GM23338 (cell line): ENCODE measurements around the gene UCMA. TPM values are rescaled to one million over a fixed set of nuclear protein-coding genes. Genes with fewer than 3 reads are reported as not detected.

ENCODE experiments used
- ATAC-seq: fragments of 200-7000 bp; cut with Tn5 transposase; 3 replicates; pipeline ENCODE4 v1.9.1; 2020
- DNase-seq: peaks from one replicate; pipeline ENCODE4 v3.0.0-alpha.2; 2015; ENCODE audit warnings: low spot score
- H2AFZ ChIP-seq: fragments of 200-600 bp; sonication (generic); 2 replicates; pipeline ENCODE4 v1.8.0; 2016; ENCODE audit warnings: antibody characterized with exemption, mild to moderate bottlenecking, moderate library complexity
- H3F3A ChIP-seq: fragments of 200-600 bp; sonication (generic); replicated peaks from 2 replicates; pipeline ENCODE4 v1.8.0; 2017; ENCODE audit warnings: antibody characterized with exemption, mixed run types, low read depth
- H3K27ac ChIP-seq: fragments of 200-600 bp; sonication (generic); 2 replicates; pipeline ENCODE4 v1.6.1; 2016; ENCODE audit warnings: low read depth
- H3K27me3 ChIP-seq: fragments of 200-600 bp; sonication (generic); 2 replicates; pipeline ENCODE4 v1.8.0; 2016; ENCODE audit warnings: mild to moderate bottlenecking, mixed run types, moderate library complexity; ENCODE audit not compliant: insufficient read depth
- H3K36me3 ChIP-seq: fragments of 200-600 bp; sonication (generic); 2 replicates; pipeline ENCODE4 v1.8.0; 2016; ENCODE audit warnings: mild to moderate bottlenecking; ENCODE audit not compliant: insufficient read depth
- H3K4me1 ChIP-seq: fragments of 200-600 bp; sonication (generic); 2 replicates; pipeline ENCODE4 v1.8.0; 2016; ENCODE audit warnings: mild to moderate bottlenecking, moderate library complexity; ENCODE audit not compliant: insufficient read depth
- H3K4me2 ChIP-seq: fragments of 200-600 bp; sonication (generic); 2 replicates; pipeline ENCODE4 v1.7.1; 2017; ENCODE audit warnings: mixed run types
- H3K4me3 ChIP-seq: fragments of 200-600 bp; sonication (generic); 2 replicates; pipeline ENCODE4 v1.6.1; 2016; ENCODE audit warnings: mixed run types
- H3K79me2 ChIP-seq: fragments of 200-600 bp; sonication (generic); replicated peaks from 2 replicates; pipeline ENCODE4 v1.8.0; 2017; ENCODE audit warnings: mild to moderate bottlenecking; ENCODE audit not compliant: insufficient read depth
- H3K9me2 ChIP-seq: fragments of 200-600 bp; sonication (generic); 2 replicates; pipeline ENCODE4 v1.8.0; 2017; ENCODE audit not compliant: insufficient read depth
- H4K20me1 ChIP-seq: fragments of 200-600 bp; sonication (generic); replicated peaks from 2 replicates; pipeline ENCODE4 v1.8.0; 2017; ENCODE audit warnings: mild to moderate bottlenecking; ENCODE audit not compliant: insufficient read depth
- H3K27ac Mint-ChIP-seq: 2 replicates; pipeline ENCODE4 v1.8.0; 2020; ENCODE audit warnings: inconsistent platforms, mild to moderate bottlenecking, moderate library complexity, mixed read lengths
- H3K27me3 Mint-ChIP-seq: 3 replicates; pipeline ENCODE4 v1.8.0; 2022; ENCODE audit warnings: low read depth, mild to moderate bottlenecking, moderate library complexity, mixed read lengths, inconsistent platforms; ENCODE audit not compliant: insufficient read depth, poor library complexity
- H3K36me3 Mint-ChIP-seq: 3 replicates; pipeline ENCODE4 v1.8.0; 2021; ENCODE audit warnings: low read depth, mild to moderate bottlenecking, inconsistent platforms, moderate library complexity, mixed read lengths
- H3K4me1 Mint-ChIP-seq: 3 replicates; pipeline ENCODE4 v1.8.0; 2020; ENCODE audit warnings: mild to moderate bottlenecking, inconsistent platforms, mixed read lengths
- H3K4me3 Mint-ChIP-seq: 3 replicates; pipeline ENCODE4 v1.8.0; 2021; ENCODE audit warnings: moderate library complexity, mild to moderate bottlenecking, inconsistent platforms, mixed read lengths
- H3K9me3 Mint-ChIP-seq: 3 replicates; pipeline ENCODE4 v1.8.0; 2020; ENCODE audit warnings: moderate library complexity, mild to moderate bottlenecking, inconsistent platforms, mixed read lengths
- CREB1 ChIP-seq: fragments of 250-450 bp; sonication (Bioruptor Pico); IDR thresholded peaks from 2 replicates; pipeline ENCODE4 v1.5.0; 2020; ENCODE audit warnings: low read depth, mild to moderate bottlenecking, moderate library complexity
- CTCF ChIP-seq, 2 experiments: fragments of 200-600 bp in 1 of 2; sonication (generic) in 1 of 2; conservative IDR thresholded peaks; 2 replicates each; pipeline versions ENCODE4 v1.5.1 to v1.6.1; 2016 to 2017; ENCODE audit warnings: antibody characterized with exemption in 2 of 2, low read depth in 2 of 2, mild to moderate bottlenecking in 2 of 2, moderate library complexity in 1 of 2
- ETS1 ChIP-seq: IDR thresholded peaks from 2 replicates; pipeline ENCODE4 v1.6.1; 2016; ENCODE audit warnings: antibody characterized with exemption
- EZH2 ChIP-seq: fragments of 200-600 bp; sonication (generic); IDR thresholded peaks from one replicate; pipeline ENCODE4 v1.8.0; 2017; ENCODE audit warnings: antibody characterized with exemption, mild to moderate bottlenecking, low read depth; ENCODE audit not compliant: unreplicated experiment
- EZH2phosphoT487 ChIP-seq: fragments of 200-600 bp; sonication (generic); IDR thresholded peaks from one replicate; pipeline ENCODE4 v1.8.1; 2018; ENCODE audit warnings: antibody characterized with exemption; ENCODE audit not compliant: unreplicated experiment
- JUNB ChIP-seq: IDR thresholded peaks from one replicate; pipeline ENCODE4 v1.6.1; 2016; ENCODE audit warnings: antibody characterized with exemption; ENCODE audit not compliant: unreplicated experiment
- NANOG ChIP-seq: IDR thresholded peaks from 2 replicates; pipeline ENCODE4 v1.6.1; 2016; ENCODE audit warnings: antibody characterized with exemption, borderline replicate concordance
- POLR2AphosphoS5 ChIP-seq: IDR thresholded peaks from 2 replicates; pipeline ENCODE4 v1.6.1; 2016; ENCODE audit warnings: antibody characterized with exemption, low read depth
- REST ChIP-seq: IDR thresholded peaks from one replicate; pipeline ENCODE4 v1.6.1; 2018; ENCODE audit warnings: antibody characterized with exemption; ENCODE audit not compliant: unreplicated experiment
- STAT1 ChIP-seq: IDR thresholded peaks from one replicate; pipeline ENCODE4 v1.6.1; 2016; ENCODE audit warnings: antibody characterized with exemption; ENCODE audit not compliant: unreplicated experiment
- ZNF114 ChIP-seq: fragments of 250-450 bp; sonication (Bioruptor Pico); IDR thresholded peaks from 2 replicates; pipeline ENCODE4 v1.5.0; 2020; ENCODE audit warnings: mild to moderate bottlenecking, moderate library complexity
- ZNF331 ChIP-seq: fragments of 250-450 bp; sonication (Bioruptor Pico); IDR thresholded peaks from 2 replicates; pipeline ENCODE4 v1.5.0; 2020; ENCODE audit warnings: low read depth, mild to moderate bottlenecking, moderate library complexity
- ZNF462 ChIP-seq: fragments of 250-450 bp; sonication (Bioruptor Pico); IDR thresholded peaks from 2 replicates; pipeline ENCODE4 v1.5.0; 2020; ENCODE audit warnings: mild to moderate bottlenecking, moderate library complexity
- polyA plus RNA-seq: library from polyadenylated mRNA; unstranded; fragments of >200 nt; fragmentation: Nextera tagmentation; extraction: Ambion mirVana; gene quantifications from 2 replicates; pipeline ENCODE4 v1.2.1, GENCODE V29; 2016
- total RNA-seq: library from RNA; depleted of rRNA; stranded (reverse); fragments of >200 nt; shearing (Covaris generic); gene quantifications from 2 replicates; pipeline ENCODE4 v1.2.3, GENCODE V29; 2014

The UCMA gene
- total and polyA plus RNA-seq, 2 experiments from 2014 or later, result 12.7 to 16.7 TPM

- Histone ChIP-seq H3K9me2 (0 out of 2 replicates have a peak, but pooled peaks cover 6% of the 10 kb centered on the region), H3K79me2 (no peaks in the 10 kb centered on the region), H3K4me3 (no peak overlapping the region), H3K4me2 (no peak overlapping the region), H3K27me3 (no peaks in the 10 kb centered on the region), H4K20me1 (no peaks in the 10 kb centered on the region), H3K27ac (no peak overlapping the region), H2AFZ (no peak overlapping the region), H3K36me3 (no peaks in the 10 kb centered on the region), H3K4me1 (peaks cover 41% of the 10 kb centered on the region), H3F3A (peaks cover 6% of the 10 kb centered on the region)
- Mint-ChIP-seq H3K27me3 (no peaks in the 10 kb centered on the region), H3K9me3 (no peaks in the 10 kb centered on the region), H3K4me3 (no peak overlapping the region), H3K36me3 (no peaks in the 10 kb centered on the region; the same call in 2 of the 3 replicates), H3K27ac (no peak overlapping the region), H3K4me1 (peaks cover 40% of the 10 kb centered on the region)
- TF ChIP-seq ZNF114 (no peak), JUNB (no peak), ZNF331 (CRISPR knock-in tag) (no peak), NANOG (no peak), ZNF462 (CRISPR knock-in tag) (no peak), STAT1 (no peak), CREB1 (CRISPR knock-in tag) (no peak), ETS1 (no peak), CTCF (conservative IDR thresholded peaks at IDR 0.05; ENCODE audit: low read depth in 2 of 2) (no peak), EZH2 (no peak), REST (no peak), POLR2AphosphoS5 (no peak), EZH2phosphoT487 (no peak)
- DNase-seq (no peak), ATAC-seq (no peak)
Measured at GRCh38 chr10:13231190-13231589, 3.0 kb downstream of the UCMA start.
